ENCODE measurements around the gene FAM111B. TPM values are rescaled to one million over a fixed set of nuclear protein-coding genes. Genes with fewer than 3 reads are reported as not detected.

FAM111B gene
- total RNA-seq, 1 experiment from 2014 or later: 50.1 TPM

DNA sequence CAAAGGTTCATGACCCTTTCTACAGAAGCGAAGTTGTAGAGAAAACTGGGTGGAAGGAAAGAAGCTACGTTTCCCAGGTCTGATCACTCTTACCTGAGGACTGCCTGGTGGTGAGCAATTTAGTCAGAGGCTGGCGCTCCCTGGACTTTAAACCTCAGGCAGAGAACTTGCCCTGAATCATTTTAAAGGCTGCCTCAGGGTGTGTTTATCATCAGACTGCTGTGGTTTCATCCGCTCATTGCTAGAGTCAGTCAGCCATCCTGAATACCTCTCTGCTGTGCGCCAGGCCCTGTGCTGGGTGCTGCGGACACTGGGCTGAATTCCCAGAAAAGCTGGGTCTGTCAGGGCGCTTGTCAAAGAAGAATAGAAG lies 67.6 kb downstream of the FAM111B start:
- TF ChIP-seq EZH2 (IDR thresholded peaks at IDR 0.05; ENCODE audit: borderline replicate concordance, low read depth, low read length, poor library complexity, severe bottlenecking) (no peak), CTCF (conservative IDR thresholded peaks at IDR 0.05; ENCODE audit: low read depth, low read length) (no peak)
- Histone ChIP-seq H3K27ac (ENCODE audit: low read depth, low read length, poor library complexity, severe bottlenecking) (no peak overlapping the region), H3K9me3 (ENCODE audit: low read depth, low read length, poor library complexity, severe bottlenecking) (no peaks in the 10 kb centered on the region), H3K27me3 (replicated peaks; ENCODE audit: insufficient read depth, low read depth, low read length, poor library complexity) (peaks cover 7% of the 10 kb centered on the region), H3K4me1 (ENCODE audit: insufficient read depth, low read length, poor library complexity, severe bottlenecking) (peaks cover 22% of the 10 kb centered on the region), H3K4me3 (ENCODE audit: low read depth, low read length, poor library complexity, severe bottlenecking) (no peak overlapping the region), H3K36me3 (ENCODE audit: insufficient read depth, low read length, poor library complexity, severe bottlenecking) (no peaks in the 10 kb centered on the region)
- intact Hi-C loops (cut with micrococcal nuclease; ENCODE audit: unreplicated experiment): no loop called here
- no TSS peak for BruUV-seq (replicated peaks)
- DNase-seq (ENCODE audit: low spot score): no peak
- ChIA-PET POLR2A (ENCODE audit: low non-redundant PET) (no interaction called here), CTCF (no interaction called here)

- H3K4me3 ChIP-seq (ENCODE audit: low read depth, low read length, poor library complexity, severe bottlenecking): no peak overlapping the region
- POLR2A ChIA-PET (ENCODE audit: low non-redundant PET): no interaction called here
- intact Hi-C loops (cut with micrococcal nuclease; ENCODE audit: unreplicated experiment): no loop called here
Observed at GRCh38 chr11:59175091-59175501, 68.1 kb downstream of the FAM111B start.

GRCh38 chr11:59176330-59176729 lies 69.3 kb downstream of the FAM111B start:
- ChIA-PET CTCF (no interaction called here), POLR2A (ENCODE audit: low non-redundant PET) (no interaction called here)
- intact Hi-C loops (cut with micrococcal nuclease; ENCODE audit: unreplicated experiment): no loop called here

More at GRCh38 chr11:59175091-59175501, 68.1 kb downstream of the FAM111B start:
- no TSS peak for BruUV-seq (replicated peaks)
- Histone ChIP-seq H3K9me3 (ENCODE audit: low read depth, low read length, poor library complexity, severe bottlenecking) (no peaks in the 10 kb centered on the region), H3K27ac (ENCODE audit: low read depth, low read length, poor library complexity, severe bottlenecking) (no peak overlapping the region), H3K4me1 (ENCODE audit: insufficient read depth, low read length, poor library complexity, severe bottlenecking) (peaks cover 22% of the 10 kb centered on the region), H3K27me3 (replicated peaks; ENCODE audit: insufficient read depth, low read depth, low read length, poor library complexity) (peaks cover 7% of the 10 kb centered on the region), H3K36me3 (ENCODE audit: insufficient read depth, low read length, poor library complexity, severe bottlenecking) (no peaks in the 10 kb centered on the region)
- no peak for DNase-seq (ENCODE audit: low spot score)
- CTCF ChIA-PET: interaction anchor here (0.5 kb wide), 1 partner anchor 18 kb away, joined by 3 read pairs; no protein-coding TSS in a partner anchor
- TF ChIP-seq EZH2 (IDR thresholded peaks at IDR 0.05; ENCODE audit: borderline replicate concordance, low read depth, low read length, poor library complexity, severe bottlenecking) (no peak), CTCF (conservative IDR thresholded peaks at IDR 0.05; ENCODE audit: low read depth, low read length) (no peak)

More at GRCh38 chr11:59176330-59176729, 69.3 kb downstream of the FAM111B start:
- Histone ChIP-seq H3K4me3 (ENCODE audit: low read depth, low read length, poor library complexity, severe bottlenecking) (no peak overlapping the region), H3K9me3 (ENCODE audit: low read depth, low read length, poor library complexity, severe bottlenecking) (no peaks in the 10 kb centered on the region), H3K27me3 (replicated peaks; ENCODE audit: insufficient read depth, low read depth, low read length, poor library complexity) (peaks cover 7% of the 10 kb centered on the region), H3K36me3 (ENCODE audit: insufficient read depth, low read length, poor library complexity, severe bottlenecking) (no peaks in the 10 kb centered on the region), H3K27ac (ENCODE audit: low read depth, low read length, poor library complexity, severe bottlenecking) (no peak overlapping the region), H3K4me1 (ENCODE audit: insufficient read depth, low read length, poor library complexity, severe bottlenecking) (peaks cover 22% of the 10 kb centered on the region)
- no peak for TF ChIP-seq EZH2 (IDR thresholded peaks at IDR 0.05; ENCODE audit: borderline replicate concordance, low read depth, low read length, poor library complexity, severe bottlenecking)
- no peak for TF ChIP-seq CTCF (conservative IDR thresholded peaks at IDR 0.05; ENCODE audit: low read depth, low read length)
- BruUV-seq (replicated peaks): no TSS peak
- DNase-seq (ENCODE audit: low spot score): no peak

Other genes starting within 250 kb of the FAM111B start
- gene GLYATL1, start 167.7 kb upstream of the FAM111B start, total RNA-seq (2021): 0.17 TPM in 1 of 2 replicates, not detected in the other
- not detected in 2 replicates for gene GLYATL1B, start 20.9 kb upstream of the FAM111B start, total RNA-seq (2021)
- gene FAM111A, start 35.6 kb downstream of the FAM111B start, total RNA-seq (2021): 47.7 and 54.8 TPM in 2 replicates
- gene DTX4, start 64.9 kb downstream of the FAM111B start, total RNA-seq (2021): 1.9 and 2.0 TPM in 2 replicates
- gene MPEG1, start 105.7 kb downstream of the FAM111B start, total RNA-seq (2021): not detected in 2 replicates

Measured in A673 (cell line).